GM12864 (cell line): Measurements from ENCODE around the gene MOBP.

ENCODE experiments used
- DNase-seq: peaks from one replicate; pipeline ENCODE4 v3.0.0-alpha.2; 2011; ENCODE audit warnings: low read depth
- H3K4me3 ChIP-seq: 2 replicates; pipeline ENCODE4 v1.5.1; 2011; ENCODE audit warnings: mild to moderate bottlenecking, low read depth, low read length, control low read depth
- TF ChIP-seq, protein P1 (sequence below): IDR thresholded peaks from 2 replicates; pipeline ENCODE4 v1.5.1; 2011; ENCODE audit warnings: low read depth, mild to moderate bottlenecking, moderate library complexity, low read length, control low read depth, inconsistent platforms; ENCODE audit errors: missing control alignments

The MOBP gene

GRCh38 chr3:39505866-39506742, 38.6 kb downstream of the MOBP start:
- no peak overlapping the region for H3K4me3 ChIP-seq
- TF ChIP-seq, protein P1, sequence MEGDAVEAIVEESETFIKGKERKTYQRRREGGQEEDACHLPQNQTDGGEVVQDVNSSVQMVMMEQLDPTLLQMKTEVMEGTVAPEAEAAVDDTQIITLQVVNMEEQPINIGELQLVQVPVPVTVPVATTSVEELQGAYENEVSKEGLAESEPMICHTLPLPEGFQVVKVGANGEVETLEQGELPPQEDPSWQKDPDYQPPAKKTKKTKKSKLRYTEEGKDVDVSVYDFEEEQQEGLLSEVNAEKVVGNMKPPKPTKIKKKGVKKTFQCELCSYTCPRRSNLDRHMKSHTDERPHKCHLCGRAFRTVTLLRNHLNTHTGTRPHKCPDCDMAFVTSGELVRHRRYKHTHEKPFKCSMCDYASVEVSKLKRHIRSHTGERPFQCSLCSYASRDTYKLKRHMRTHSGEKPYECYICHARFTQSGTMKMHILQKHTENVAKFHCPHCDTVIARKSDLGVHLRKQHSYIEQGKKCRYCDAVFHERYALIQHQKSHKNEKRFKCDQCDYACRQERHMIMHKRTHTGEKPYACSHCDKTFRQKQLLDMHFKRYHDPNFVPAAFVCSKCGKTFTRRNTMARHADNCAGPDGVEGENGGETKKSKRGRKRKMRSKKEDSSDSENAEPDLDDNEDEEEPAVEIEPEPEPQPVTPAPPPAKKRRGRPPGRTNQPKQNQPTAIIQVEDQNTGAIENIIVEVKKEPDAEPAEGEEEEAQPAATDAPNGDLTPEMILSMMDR, result no peak
- no peak for DNase-seq

GRCh38 chr3:39506863-39507262, 39.4 kb downstream of the MOBP start:
- TF ChIP-seq, protein P1, result no peak
- DNase-seq, result no peak
- no peak overlapping the region for H3K4me3 ChIP-seq

DNA sequence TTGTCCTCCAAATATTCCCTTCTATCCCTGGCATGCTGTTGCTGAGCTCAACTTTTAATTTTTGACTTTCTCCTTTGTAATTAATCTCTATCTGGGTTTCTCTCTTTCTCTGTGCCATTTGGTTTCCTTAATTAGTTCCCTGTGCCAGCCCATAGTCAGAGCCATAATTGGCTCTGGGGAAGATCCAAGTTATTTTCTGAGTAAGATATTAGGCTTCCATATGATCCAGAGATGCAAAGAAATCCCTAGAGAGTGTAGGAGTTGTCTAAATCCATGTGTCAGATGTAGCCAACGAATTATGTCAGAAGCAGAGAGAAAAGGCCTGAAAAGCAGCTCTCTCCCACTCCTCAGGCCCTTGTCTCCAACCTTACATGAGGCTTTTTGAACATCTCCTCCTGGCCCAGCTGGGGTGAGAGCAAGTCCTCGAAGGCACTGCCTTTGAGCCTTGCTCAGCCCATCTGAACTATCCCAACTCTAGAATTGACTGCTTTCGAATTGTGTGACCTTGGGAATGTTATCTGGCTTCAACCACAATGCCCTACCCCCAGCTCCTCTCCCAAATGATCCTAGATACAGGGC, 46.4 kb downstream of the MOBP start:
- DNase-seq, result no peak
- H3K4me3 ChIP-seq, result no peak overlapping the region
- TF ChIP-seq, protein P1, result no peak

DNA sequence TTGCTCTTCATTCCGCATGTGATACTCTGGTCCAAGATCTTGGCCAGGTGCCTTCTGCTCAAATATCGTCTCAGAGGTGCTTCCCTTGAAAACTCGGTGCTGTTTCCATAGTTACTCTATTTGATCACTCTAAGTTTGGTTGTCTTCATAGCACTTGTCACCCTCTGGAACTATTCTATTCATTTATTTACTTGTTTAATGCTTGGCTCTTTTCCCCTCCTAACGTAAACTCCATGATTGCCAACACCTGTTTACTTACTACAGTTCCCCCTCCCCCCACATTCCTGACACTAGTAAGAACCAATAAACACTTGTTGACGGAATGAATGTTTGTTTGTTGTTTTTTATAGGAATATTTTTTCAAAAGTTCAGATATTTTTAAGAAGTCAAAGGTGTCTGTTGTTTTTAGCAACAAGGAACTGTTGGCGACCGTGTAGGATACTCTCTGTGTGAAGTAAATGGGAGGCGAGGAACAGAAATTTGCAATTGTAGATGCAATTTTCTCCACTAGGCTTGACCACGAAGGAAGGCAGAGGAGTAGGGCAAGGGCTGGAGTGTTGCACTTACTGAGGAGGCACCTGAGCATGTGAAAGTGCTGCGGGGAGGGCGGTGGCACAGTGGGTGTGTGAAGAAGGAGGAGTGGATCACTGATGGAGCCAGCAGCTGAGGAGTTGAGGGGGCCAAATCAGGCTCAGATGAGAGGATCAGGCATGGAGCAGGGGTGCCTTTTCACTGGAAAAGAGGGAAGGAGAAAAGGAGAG, 48.4 kb downstream of the MOBP start:
- H3K4me3 ChIP-seq, result no peak overlapping the region
- TF ChIP-seq, protein P1, result no peak
- DNase-seq, result no peak

DNA sequence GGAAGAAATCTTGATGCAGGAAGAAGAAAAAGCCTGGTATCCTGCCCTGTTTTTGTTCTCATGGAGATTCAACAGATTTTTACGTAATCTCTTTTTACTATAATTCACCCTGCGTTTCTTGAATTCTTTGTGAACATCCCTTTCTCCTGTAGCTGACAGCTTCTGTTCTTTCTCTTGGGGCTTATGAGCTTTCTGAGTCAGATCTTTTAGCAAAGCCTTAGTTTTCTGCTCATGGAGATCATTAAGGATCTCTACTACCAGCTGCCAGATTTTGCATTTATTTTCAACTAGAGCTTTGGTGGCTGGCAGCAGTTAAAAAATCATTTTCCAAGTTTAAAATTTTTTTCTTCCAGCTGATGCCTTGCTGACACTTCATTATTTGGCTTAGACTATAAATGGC, 51.6 kb downstream of the MOBP start:
- H3K4me3 ChIP-seq, result no peak overlapping the region
- DNase-seq, result no peak
- TF ChIP-seq, protein P1, result no peak

- no peak overlapping the region for H3K4me3 ChIP-seq
- DNase-seq, result no peak
- TF ChIP-seq, protein P1, result no peak
Measured at GRCh38 chr3:39519554-39520288, 52.2 kb downstream of the MOBP start.
